HepG2 (cell line): ENCODE results near the gene CACNA2D1. TPM values are rescaled to one million over a fixed set of nuclear protein-coding genes. Genes with fewer than 3 reads are reported as not detected.

Experiments
- ATAC-seq: fragments of 200-7000 bp; cut with Tn5 transposase; 3 replicates; pipeline ENCODE4 v1.9.1; 2020; ENCODE audit warnings: mild to moderate bottlenecking, moderate library complexity
- BruUV-seq: library from RNA; stranded (reverse); fragments of 400-500 nt; replicated peaks from 2 replicates; lab custom pipeline; 2021; lab: Mats Ljungman, UMichigan
- CTCF ChIA-PET: fragments of 300-600 bp; formaldehyde crosslinking; extraction: SDS; loops from one replicate; lab custom pipeline; 2021; ENCODE audit warnings: low total read pairs, inconsistent platforms, low intra/inter-chr PET ratio; lab: Yijun Ruan, JAX
- POLR2A ChIA-PET: fragments of 350-600 bp; sonication (Branson Sonifier 250); formaldehyde crosslinking; loops from one replicate; lab custom pipeline; 2020; ENCODE audit warnings: antibody characterized with exemption, inconsistent platforms; lab: Yijun Ruan, JAX
- DNase-seq: peaks from one replicate; pipeline ENCODE4 v3.0.0-alpha.2; 2015; ENCODE audit warnings: low spot score
- FAIRE-seq: peaks from 3 replicates; lab custom pipeline; 2011; peaks lifted over from hg19 to GRCh38; lab: Jason Lieb, UNC
- H2AFZ ChIP-seq: one replicate; pipeline ENCODE4 v1.6.1; 2011; ENCODE audit warnings: low read length, inconsistent platforms
- H3K27ac ChIP-seq: fragments of 300-600 bp; 3 replicates; pipeline ENCODE4 v1.8.0; 2011; ENCODE audit warnings: mixed run types, mild to moderate bottlenecking, mixed read lengths, low read length, inconsistent platforms; ENCODE audit not compliant: insufficient read depth; ENCODE audit errors: extremely low read length
- H3K27me3 ChIP-seq, 2 experiments: fragments of 200-600 bp in 1 of 2; 2 replicates in 1 of 2; 3 replicates in 1 of 2; pipeline versions ENCODE4 v1.6.0 to v1.8.0; 2011; ENCODE audit warnings: low read length in 2 of 2, mild to moderate bottlenecking in 2 of 2, moderate library complexity in 2 of 2, inconsistent platforms in 1 of 2; ENCODE audit not compliant: insufficient read depth in 2 of 2, control insufficient read depth in 1 of 2
- H3K36me3 ChIP-seq, 2 experiments: fragments of 200-600 bp in 1 of 2; replicated peaks in 1 of 2; 2 replicates in 1 of 2; 3 replicates in 1 of 2; pipeline versions ENCODE4 v1.5.1 to v1.8.0; 2011; ENCODE audit warnings: low read length in 2 of 2, inconsistent platforms in 1 of 2; ENCODE audit not compliant: insufficient read depth in 2 of 2, control insufficient read depth in 1 of 2
- H3K4me1 ChIP-seq: 2 replicates; pipeline ENCODE4 v1.5.1; 2012; ENCODE audit warnings: low read length, inconsistent platforms; ENCODE audit not compliant: insufficient read depth
- H3K4me2 ChIP-seq: 2 replicates; pipeline ENCODE4 v1.6.0; 2011; ENCODE audit warnings: low read depth, low read length, inconsistent platforms
- H3K4me3 ChIP-seq, 3 experiments: fragments of 200-600 bp in 1 of 3; sonication (generic), shearing (Covaris generic) in 1 of 3; replicated peaks in 1 of 3; 2 replicates each; pipeline ENCODE4 v1.5.1; 2011 to 2016; ENCODE audit warnings: low read length in 3 of 3, inconsistent platforms in 2 of 3, low read depth in 2 of 3, mild to moderate bottlenecking in 2 of 3, control low read depth in 1 of 3, mixed read lengths in 1 of 3; ENCODE audit not compliant: insufficient read depth in 1 of 3
- H3K79me2 ChIP-seq: one replicate; pipeline ENCODE4 v1.6.1; 2011; ENCODE audit warnings: low read length, inconsistent platforms; ENCODE audit not compliant: insufficient read depth
- H3K9ac ChIP-seq: 2 replicates; pipeline ENCODE4 v1.6.0; 2011; ENCODE audit warnings: mild to moderate bottlenecking, low read depth, low read length, inconsistent platforms; ENCODE audit not compliant: insufficient read depth
- H3K9me3 ChIP-seq: 2 replicates; pipeline ENCODE4 v1.5.1; 2012; ENCODE audit warnings: mild to moderate bottlenecking, low read length
- H4K20me1 ChIP-seq: 2 replicates; pipeline ENCODE4 v1.6.0; 2011; ENCODE audit warnings: inconsistent platforms, mild to moderate bottlenecking, low read length, moderate library complexity; ENCODE audit not compliant: insufficient read depth
- IRF2 ChIP-seq: IDR thresholded peaks from 2 replicates; pipeline ENCODE4 v1.6.1; 2018; ENCODE audit warnings: missing genetic modification reagents, missing compliant biosample characterization
- NFE2L1 ChIP-seq: sonication (generic); formaldehyde crosslinking; IDR thresholded peaks from 2 replicates; pipeline ENCODE4 v1.4.0; 2020; ENCODE audit warnings: missing genetic modification reagents, mild to moderate bottlenecking, borderline replicate concordance
- RBFOX2 ChIP-seq: fragments of 200-400 bp; formaldehyde crosslinking; IDR thresholded peaks from 2 replicates; pipeline ENCODE4 v1.6.1; 2017; ENCODE audit warnings: low read depth, mild to moderate bottlenecking, low read length
- TFDP2 ChIP-seq: sonication (generic); formaldehyde crosslinking; IDR thresholded peaks from 2 replicates; pipeline ENCODE4 v1.4.0; 2020; ENCODE audit warnings: missing genetic modification reagents
- ZMYM2 ChIP-seq: sonication (generic); formaldehyde crosslinking; IDR thresholded peaks from 2 replicates; pipeline ENCODE4 v1.8.0; 2022; ENCODE audit warnings: mild to moderate bottlenecking, missing genetic modification reagents
- ZNF367 ChIP-seq: sonication (generic); formaldehyde crosslinking; IDR thresholded peaks from 2 replicates; pipeline ENCODE4 v1.4.0; 2020; ENCODE audit warnings: missing genetic modification reagents, borderline replicate concordance
- ZNF556 ChIP-seq: sonication (generic); formaldehyde crosslinking; IDR thresholded peaks from 2 replicates; pipeline ENCODE4 v1.4.0; 2020; ENCODE audit warnings: mild to moderate bottlenecking, missing genetic modification reagents, borderline replicate concordance
- ZNF782 ChIP-seq: sonication (generic); formaldehyde crosslinking; IDR thresholded peaks from 2 replicates; pipeline ENCODE4 v1.4.0; 2020; ENCODE audit warnings: missing genetic modification reagents, mild to moderate bottlenecking, borderline replicate concordance
- WGBS: methylation state at CpG from one replicate; pipeline ENCODE4 v1.1.6; 2017; ENCODE audit warnings: low lambda C conversion rate; 5-methylcytosine and 5-hydroxymethylcytosine counted together
- in situ Hi-C: cut with HindIII; loops from 2 replicates; pipeline ENCODE4 v1.10.0; 2017; ENCODE audit warnings: low pct_unique_long_range_greater_than_20kb; ENCODE audit not compliant: extremely low pct_ligation_motif_present
- intact Hi-C: fragments of 100-400 bp; cut with micrococcal nuclease; formaldehyde crosslinking; loops from one replicate; pipeline ENCODE4 v1.10.0; 2022; ENCODE audit not compliant: unreplicated experiment
- polyA plus RNA-seq, 8 experiments: library from polyadenylated mRNA; depleted of rRNA in 3 of 8; stranded (reverse) in 7 of 8; unstranded in 1 of 8; fragments of >200 nt; fragmentation: Illumina TruSeq in 4 of 8; extraction: Trizol in 4 of 8; gene quantifications; 2 replicates each; pipeline versions ENCODE4 v1.2.1 to v1.2.3, GENCODE V29; 2011 to 2016; ENCODE audit warnings: low read depth in 4 of 8, missing spikeins in 1 of 8, mixed read lengths in 1 of 8; ENCODE audit not compliant: insufficient read depth in 1 of 8
- total RNA-seq, 5 experiments: library from RNA; depleted of rRNA; stranded (reverse); fragments of >200 nt; fragmentation: Illumina TruSeq; extraction: Trizol; gene quantifications; 2 replicates each; pipeline ENCODE4 v1.2.3, GENCODE V29; 2016; ENCODE audit warnings: low read depth in 1 of 5

CACNA2D1 gene
- total and polyA plus RNA-seq, 2 of the 13 experiments (the other 11 are each of a cell fraction or from before 2014, with no cell fraction given) = not detected

- FAIRE-seq = no peak
- intact Hi-C loops = no loop called here
- no peak overlapping the region for H3K4me3 ChIP-seq
These were observed 314.5 kb downstream of the CACNA2D1 start for GRCh38 chr7:82129091-82129490.

GRCh38 chr7:82128546-82128945 lies 315.0 kb downstream of the CACNA2D1 start:
- no peak overlapping the region for H3K4me2 ChIP-seq

More at GRCh38 chr7:82129091-82129490, 314.5 kb downstream of the CACNA2D1 start:
- Histone ChIP-seq H3K79me2 (no peaks in the 10 kb centered on the region), H3K4me1 (no peaks in the 10 kb centered on the region), H3K27me3 (no peaks in the 10 kb centered on the region), H3K4me2 (no peak overlapping the region), H4K20me1 (no peaks in the 10 kb centered on the region), H3K36me3 (no peaks in the 10 kb centered on the region), H3K27ac (no peak overlapping the region), H3K9ac (no peak overlapping the region), H3K9me3 (peaks cover 6% of the 10 kb centered on the region), H2AFZ (no peak overlapping the region)
- CTCF ChIA-PET = no interaction called here
- DNase-seq (no peak), ATAC-seq (no peak)
- no TSS peak for BruUV-seq
- in situ Hi-C loops = no loop called here
- no peak for TF ChIP-seq NFE2L1 (CRISPR knock-in tag)
- TF ChIP-seq TFDP2 (CRISPR knock-in tag) = no peak
- TF ChIP-seq RBFOX2 = no peak
- POLR2A ChIA-PET = no interaction called here

More at GRCh38 chr7:82128546-82128945, 315.0 kb downstream of the CACNA2D1 start:
- DNase-seq (no peak), FAIRE-seq (no peak), ATAC-seq (no peak)
- WGBS = 0% methylated on average over 3 of the region's 3 CpGs
- TF ChIP-seq ZNF556 (CRISPR knock-in tag) = no peak
- TF ChIP-seq ZNF367 (CRISPR knock-in tag) = no peak
- no peak for TF ChIP-seq ZMYM2 (CRISPR knock-in tag)
- TF ChIP-seq ZNF782 = no peak
- no peak for TF ChIP-seq IRF2 (CRISPR knock-in tag)
- no peaks in the 10 kb centered on the region for H3K27me3 ChIP-seq
- no peak overlapping the region for H3K4me3 ChIP-seq
- POLR2A ChIA-PET = no interaction called here
- H4K20me1 ChIP-seq = no peaks in the 10 kb centered on the region
- H2AFZ ChIP-seq = no peak overlapping the region
- H3K27ac ChIP-seq = no peak overlapping the region
- no peak overlapping the region for H3K9ac ChIP-seq
- in situ Hi-C loops = no loop called here
- CTCF ChIA-PET = interaction anchor here (0.6 kb wide), 1 partner anchor 1610 kb away, joined by 3 read pairs; no protein-coding TSS in a partner anchor
- H3K79me2 ChIP-seq = no peaks in the 10 kb centered on the region
- intact Hi-C loops = no loop called here
- no peaks in the 10 kb centered on the region for H3K4me1 ChIP-seq
- no peaks in the 10 kb centered on the region for H3K36me3 ChIP-seq
- H3K9me3 ChIP-seq = peaks cover 6% of the 10 kb centered on the region
- BruUV-seq = no TSS peak
